NCI-H2081 (cell line): ENCODE measurements around the gene LINC00237.

Source experiments
- DNase-seq, 2 experiments: peaks; one replicate each; lab custom pipeline; 2025; lab: John Stamatoyannopoulos, UW

LINC00237 gene

GRCh38 chr20:21096321-21097043, 9.7 kb downstream of the LINC00237 start:
- DNase-seq, result peak in 1 of 2 experiments; percentile 11

GRCh38 chr20:21092806-21093205, 13.4 kb downstream of the LINC00237 start:
- DNase-seq, result no peak

- DNase-seq, result peak in 1 of 2 experiments; percentile 29
Measured at GRCh38 chr20:21090721-21091120, 15.4 kb downstream of the LINC00237 start.

- peak in 1 of 2 experiments; percentile 64 for DNase-seq
Measured at GRCh38 chr20:21090111-21090618, 16.0 kb downstream of the LINC00237 start.

- peak in 1 of 2 experiments; percentile 44 for DNase-seq
Measured at GRCh38 chr20:21089391-21089790, 16.8 kb downstream of the LINC00237 start.

- no peak for DNase-seq
Measured at GRCh38 chr20:21087862-21088540, 18.2 kb downstream of the LINC00237 start.

- no peak for DNase-seq
Measured at GRCh38 chr20:21083825-21084325, 22.3 kb downstream of the LINC00237 start.

GRCh38 chr20:21082584-21082983, 23.6 kb downstream of the LINC00237 start:
- no peak for DNase-seq

- no peak for DNase-seq
Measured at GRCh38 chr20:21077809-21078345, 28.3 kb downstream of the LINC00237 start.

- no peak for DNase-seq
Measured at GRCh38 chr20:21076073-21076472, 30.1 kb downstream of the LINC00237 start.

- no peak for DNase-seq
Measured at GRCh38 chr20:21075471-21075870, 30.7 kb downstream of the LINC00237 start.

- DNase-seq, result no peak
Measured at GRCh38 chr20:21074605-21075336, 31.4 kb downstream of the LINC00237 start.

- DNase-seq, result no peak
Measured at GRCh38 chr20:21067255-21067654, 38.9 kb downstream of the LINC00237 start.

GRCh38 chr20:21064924-21065323, 41.2 kb downstream of the LINC00237 start:
- no peak for DNase-seq

- no peak for DNase-seq
Measured at GRCh38 chr20:21063276-21063675, 42.9 kb downstream of the LINC00237 start.

- DNase-seq, result no peak
Measured at GRCh38 chr20:21053002-21053762, 53.0 kb downstream of the LINC00237 start.

- no peak for DNase-seq
Measured at GRCh38 chr20:21052686-21053001, 53.5 kb downstream of the LINC00237 start.

GRCh38 chr20:21052241-21052640, 53.9 kb downstream of the LINC00237 start:
- DNase-seq, result no peak

GRCh38 chr20:21050710-21051109, 55.4 kb downstream of the LINC00237 start:
- DNase-seq, result no peak

GRCh38 chr20:21049305-21049828, 56.8 kb downstream of the LINC00237 start:
- no peak for DNase-seq

- DNase-seq, result peak in 1 of 2 experiments; percentile 9
Measured at GRCh38 chr20:21048841-21049273, 57.3 kb downstream of the LINC00237 start.
